Small intestine (tissue), 7 donors: ENCODE measurements around the gene MSI2. TPM values are rescaled to one million over a fixed set of nuclear protein-coding genes. Genes with fewer than 3 reads are reported as not detected.

Source experiments
- DNase-seq, 2 donors: peaks; one replicate each; pipeline versions ENCODE4 v3.0.0 to v3.0.0-alpha.2; 2013
- FAIRE-seq: peaks from 2 replicates; lab custom pipeline; 2012; peaks lifted over from hg19 to GRCh38; lab: Jason Lieb, UNC
- H3K27ac ChIP-seq, 3 donors: one replicate each; pipeline ENCODE4 v1.5.1; 2013; ENCODE audit warnings: low read length in 2 of 3, mild to moderate bottlenecking in 2 of 3, control low read depth in 1 of 3, inconsistent platforms in 1 of 3, low read depth in 1 of 3, moderate library complexity in 1 of 3
- H3K27me3 ChIP-seq, 3 donors: one replicate each; pipeline ENCODE4 v1.6.1; 2013; ENCODE audit warnings: low read length in 3 of 3, inconsistent platforms in 1 of 3; ENCODE audit not compliant: control insufficient read depth in 3 of 3, insufficient read depth in 3 of 3
- H3K36me3 ChIP-seq, 3 donors: one replicate each; pipeline ENCODE4 v1.6.1; 2013; ENCODE audit warnings: low read length in 3 of 3, inconsistent platforms in 1 of 3, low read depth in 1 of 3, mild to moderate bottlenecking in 1 of 3, moderate library complexity in 1 of 3; ENCODE audit not compliant: control insufficient read depth in 3 of 3, insufficient read depth in 2 of 3
- H3K4me1 ChIP-seq, 3 donors: one replicate each; pipeline ENCODE4 v1.6.1; 2013; ENCODE audit warnings: low read length in 2 of 3, inconsistent platforms in 1 of 3, low read depth in 1 of 3, mild to moderate bottlenecking in 1 of 3, moderate library complexity in 1 of 3; ENCODE audit not compliant: control insufficient read depth in 3 of 3, insufficient read depth in 2 of 3
- H3K4me3 ChIP-seq, 3 donors: one replicate each; pipeline ENCODE4 v1.5.1; 2013; ENCODE audit warnings: low read length in 3 of 3, control low read depth in 1 of 3, inconsistent platforms in 1 of 3, low read depth in 1 of 3, mild to moderate bottlenecking in 1 of 3, moderate library complexity in 1 of 3
- H3K9me3 ChIP-seq, 2 donors: one replicate each; pipeline ENCODE4 v1.6.1; 2013; ENCODE audit warnings: low read depth in 1 of 2, low read length in 1 of 2; ENCODE audit not compliant: control insufficient read depth in 2 of 2, insufficient read depth in 1 of 2
- WGBS, 3 donors: extraction: QIAGEN DNeasy Blood & Tissue Kit; methylation state at CpG; one replicate each; pipeline ENCODE4 v1.1.7; 2013; 5-methylcytosine and 5-hydroxymethylcytosine counted together
- polyA plus RNA-seq, 4 donors: library from polyadenylated mRNA; stranded (reverse) in 3 of 4; unstranded in 1 of 4; fragments of 200-250 nt in 3 of 4; fragments of 120-200 nt in 1 of 4; gene quantifications; one replicate each; pipeline versions ENCODE4 v1.2.1 to v1.2.3, GENCODE V29; 2013
- donor health status: healthy with polysubstance abuse.
- donor health status: control.
- donor health status: control.
- donor health status: Bipolar disorder and iron deficiency.
- donor health status: healthy.

Gene MSI2
- polyA plus RNA-seq, 4 donors: 5.1 to 49.4 (median 12.6) TPM

GRCh38 chr17:57732062-57732461 lies 475.7 kb downstream of the MSI2 start:
- 77 to 90% (median 89%) methylated on average over 3 of the region's 3 CpGs for WGBS, 3 donors
- H3K27me3 ChIP-seq: peaks cover 0 to 2% (median 0%) of the 10 kb centered on the region in 3 donors
- H3K9me3 ChIP-seq: no peaks in the 10 kb centered on the region
- H3K4me3 ChIP-seq: no peak overlapping the region
- FAIRE-seq (no peak), DNase-seq (no peak)
- H3K36me3 ChIP-seq: no peaks in the 10 kb centered on the region
- H3K4me1 ChIP-seq: no peaks in the 10 kb centered on the region
- no peak overlapping the region for H3K27ac ChIP-seq

DNA sequence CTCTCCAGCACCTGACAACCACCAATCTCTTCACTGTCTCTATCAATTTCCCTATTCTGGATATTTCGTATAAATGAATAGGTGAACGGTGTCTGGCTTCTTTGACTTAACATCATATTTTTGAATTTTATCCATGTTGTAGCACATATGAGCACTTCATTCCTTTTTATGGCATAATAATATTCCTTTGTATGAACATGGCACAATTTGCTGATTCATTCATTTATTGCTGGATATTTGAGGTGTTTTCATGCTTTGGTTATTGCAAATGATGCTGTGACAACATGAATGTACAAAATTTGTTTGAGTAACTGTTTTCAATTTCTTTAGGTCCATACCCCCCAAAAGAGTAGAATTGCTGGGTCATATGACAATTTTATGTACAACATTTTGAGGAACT lies 476.8 kb downstream of the MSI2 start:
- H3K4me1 ChIP-seq: no peaks in the 10 kb centered on the region
- H3K27me3 ChIP-seq: peaks cover 0 to 2% (median 0%) of the 10 kb centered on the region in 3 donors
- FAIRE-seq: no peak
- no peak overlapping the region for H3K4me3 ChIP-seq
- WGBS, 3 donors: 94 to 96% (median 94%) methylated on average over 2 of the region's 2 CpGs
- DNase-seq: no peak
- no peaks in the 10 kb centered on the region for H3K9me3 ChIP-seq
- no peak overlapping the region for H3K27ac ChIP-seq
- no peaks in the 10 kb centered on the region for H3K36me3 ChIP-seq

Other genes starting within 250 kb of the MSI2 start
- gene AKAP1, start 171.3 kb upstream of the MSI2 start, polyA plus RNA-seq: 10 to 100 TPM; 28.9 to 97.7 (median 55.4) TPM